HG03108 (cell line): Measurements from ENCODE around the gene FGD3.

Source experiments
- ATAC-seq: cut with Tn5 transposase; IDR thresholded peaks from one replicate; pipeline ENCODE4 v1.9.1; 2021; ENCODE audit warnings: moderate library complexity; ENCODE audit not compliant: unreplicated experiment

The FGD3 gene

GRCh38 chr9:93049491-93049890 lies 102.2 kb downstream of the FGD3 start:
- no peak for ATAC-seq

- no peak for ATAC-seq
Measured at GRCh38 chr9:93050231-93050630, 102.9 kb downstream of the FGD3 start.

GRCh38 chr9:93051680-93052089 lies 104.4 kb downstream of the FGD3 start:
- ATAC-seq = no peak

- no peak for ATAC-seq
Measured at GRCh38 chr9:93052791-93053540, 105.6 kb downstream of the FGD3 start.

GRCh38 chr9:93053781-93054331 lies 106.5 kb downstream of the FGD3 start:
- ATAC-seq = no peak

GRCh38 chr9:93054758-93055704 lies 107.7 kb downstream of the FGD3 start:
- no peak for ATAC-seq

- no peak for ATAC-seq
Measured at GRCh38 chr9:93057042-93057702, 109.8 kb downstream of the FGD3 start.

GRCh38 chr9:93057703-93058354 lies 110.5 kb downstream of the FGD3 start:
- no peak for ATAC-seq

- ATAC-seq = peak; percentile 37
Measured at GRCh38 chr9:93058355-93059010, 111.2 kb downstream of the FGD3 start, which contains the start of gene SUSD3. Gene SUSD3 (plus strand): TSS chr9:93058701. CDS start chr9:93058743, 42 bp downstream.

GRCh38 chr9:93059011-93059714 lies 111.8 kb downstream of the FGD3 start:
- ATAC-seq = no peak

GRCh38 chr9:93059715-93060578 lies 112.6 kb downstream of the FGD3 start:
- no peak for ATAC-seq

- ATAC-seq = no peak
Measured at GRCh38 chr9:93060746-93061259, 113.5 kb downstream of the FGD3 start.

- ATAC-seq = no peak
Measured at GRCh38 chr9:93061260-93061751, 114.0 kb downstream of the FGD3 start.

GRCh38 chr9:93061791-93062763 lies 114.8 kb downstream of the FGD3 start:
- ATAC-seq = peak; percentile 31

- ATAC-seq = peak; percentile 85
Measured at GRCh38 chr9:93064392-93065134, 117.2 kb downstream of the FGD3 start.

GRCh38 chr9:93065135-93065720 lies 117.9 kb downstream of the FGD3 start:
- no peak for ATAC-seq
